GM19395 (cell line): Measurements from ENCODE around the gene GALNS.

Experiments used
- ATAC-seq: cut with Tn5 transposase; IDR thresholded peaks from one replicate; pipeline ENCODE4 v1.9.1; 2021; ENCODE audit warnings: mild to moderate bottlenecking, moderate library complexity; ENCODE audit not compliant: unreplicated experiment

The GALNS gene

GRCh38 chr16:88859381-88860091 is 2.8 kb upstream of the GALNS start:
- ATAC-seq, result no peak

- ATAC-seq, result peak; percentile 42
These were observed 1.1 kb upstream of the GALNS start for GRCh38 chr16:88857728-88858339.

GRCh38 chr16:88856122-88856827 is 472 bp downstream of the GALNS start:
- ATAC-seq, result peak; percentile 21

- no peak for ATAC-seq
These were observed 1.0 kb downstream of the GALNS start for GRCh38 chr16:88855736-88856121.

- no peak for ATAC-seq
These were observed 1.6 kb downstream of the GALNS start for GRCh38 chr16:88855176-88855575.

- ATAC-seq, result no peak
These were observed 2.2 kb downstream of the GALNS start for GRCh38 chr16:88854306-88855111.

- ATAC-seq, result no peak
These were observed 3.3 kb downstream of the GALNS start for GRCh38 chr16:88853325-88853941.

GRCh38 chr16:88851616-88852015 is 5.1 kb downstream of the GALNS start:
- ATAC-seq, result no peak

- ATAC-seq, result no peak
These were observed 6.1 kb downstream of the GALNS start for GRCh38 chr16:88850531-88851199.

- ATAC-seq, result no peak
These were observed 8.2 kb downstream of the GALNS start for GRCh38 chr16:88848557-88848956.

GRCh38 chr16:88847654-88848053 is 9.1 kb downstream of the GALNS start:
- no peak for ATAC-seq

GRCh38 chr16:88846088-88846487 is 10.7 kb downstream of the GALNS start:
- ATAC-seq, result no peak

- no peak for ATAC-seq
These were observed 12.2 kb downstream of the GALNS start for GRCh38 chr16:88844419-88845036.

- ATAC-seq, result no peak
These were observed 13.5 kb downstream of the GALNS start for GRCh38 chr16:88843256-88843655.

- no peak for ATAC-seq
These were observed 13.9 kb downstream of the GALNS start for GRCh38 chr16:88842806-88843205.

GRCh38 chr16:88842308-88842756 is 14.4 kb downstream of the GALNS start:
- ATAC-seq, result no peak

GRCh38 chr16:88841521-88842307 is 15.0 kb downstream of the GALNS start:
- ATAC-seq, result no peak

GRCh38 chr16:88840600-88841215 is 16.0 kb downstream of the GALNS start:
- ATAC-seq, result no peak
